Measurements from ENCODE around the gene ADRA2C. TPM values are rescaled to one million over a fixed set of nuclear protein-coding genes. Genes with fewer than 3 reads are reported as not detected.

The ADRA2C gene
- total RNA-seq, 2 experiments from 2014 or later = 0.21 TPM; not detected in 1

DNA sequence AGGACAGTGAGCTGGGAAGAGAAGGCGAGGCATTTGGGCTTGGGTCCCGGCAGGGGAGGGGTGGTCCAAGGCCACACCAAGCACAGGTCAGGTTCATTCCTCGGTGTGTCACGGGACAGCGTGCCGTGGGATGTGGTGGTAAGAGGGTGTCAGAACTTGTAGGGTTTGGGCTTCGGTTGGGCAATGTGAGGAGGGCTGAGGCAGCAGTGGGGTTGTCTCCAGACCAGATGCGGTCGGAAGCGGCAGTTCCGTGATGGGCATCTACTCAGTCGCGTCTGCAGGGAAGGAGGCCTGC lies 22.1 kb downstream of the ADRA2C start:
- no peak overlapping the region for H3K4me3 ChIP-seq (ENCODE audit: low read depth, low read length, poor library complexity, severe bottlenecking)
- ChIA-PET CTCF (ENCODE audit: unreplicated experiment) (no interaction called here), POLR2A (no interaction called here)
- no peak for DNase-seq (ENCODE audit: low spot score)
- no peaks in the 10 kb centered on the region for H3K9me2 ChIP-seq (ENCODE audit: insufficient read depth, low read length)
- no TSS peak for BruUV-seq (replicated peaks)
- TF ChIP-seq, protein P1, sequence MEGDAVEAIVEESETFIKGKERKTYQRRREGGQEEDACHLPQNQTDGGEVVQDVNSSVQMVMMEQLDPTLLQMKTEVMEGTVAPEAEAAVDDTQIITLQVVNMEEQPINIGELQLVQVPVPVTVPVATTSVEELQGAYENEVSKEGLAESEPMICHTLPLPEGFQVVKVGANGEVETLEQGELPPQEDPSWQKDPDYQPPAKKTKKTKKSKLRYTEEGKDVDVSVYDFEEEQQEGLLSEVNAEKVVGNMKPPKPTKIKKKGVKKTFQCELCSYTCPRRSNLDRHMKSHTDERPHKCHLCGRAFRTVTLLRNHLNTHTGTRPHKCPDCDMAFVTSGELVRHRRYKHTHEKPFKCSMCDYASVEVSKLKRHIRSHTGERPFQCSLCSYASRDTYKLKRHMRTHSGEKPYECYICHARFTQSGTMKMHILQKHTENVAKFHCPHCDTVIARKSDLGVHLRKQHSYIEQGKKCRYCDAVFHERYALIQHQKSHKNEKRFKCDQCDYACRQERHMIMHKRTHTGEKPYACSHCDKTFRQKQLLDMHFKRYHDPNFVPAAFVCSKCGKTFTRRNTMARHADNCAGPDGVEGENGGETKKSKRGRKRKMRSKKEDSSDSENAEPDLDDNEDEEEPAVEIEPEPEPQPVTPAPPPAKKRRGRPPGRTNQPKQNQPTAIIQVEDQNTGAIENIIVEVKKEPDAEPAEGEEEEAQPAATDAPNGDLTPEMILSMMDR (conservative IDR thresholded peaks at IDR 0.05; ENCODE audit: low read length) = no peak
- TF ChIP-seq EZH2phosphoT487 (IDR thresholded peaks at IDR 0.05; ENCODE audit: borderline replicate concordance, low read depth, low read length) = no peak
- no peaks in the 10 kb centered on the region for H3K36me3 ChIP-seq (ENCODE audit: insufficient read depth, low read length)
- H3K27ac ChIP-seq (ENCODE audit: low read depth, low read length, poor library complexity, severe bottlenecking) = no peak overlapping the region
- no peak overlapping the region for H2AFZ ChIP-seq (ENCODE audit: low read length)
- intact Hi-C loops (cut with micrococcal nuclease; ENCODE audit: unreplicated experiment) = no loop called here
- H3K4me1 ChIP-seq (ENCODE audit: insufficient read depth, low read length, poor library complexity, severe bottlenecking) = no peaks in the 10 kb centered on the region
- H4K20me1 ChIP-seq (ENCODE audit: insufficient read depth, low read length) = no peaks in the 10 kb centered on the region
- H3K79me2 ChIP-seq (ENCODE audit: insufficient read depth, low read depth, low read length) = no peaks in the 10 kb centered on the region
- H3K9me3 ChIP-seq (ENCODE audit: low read length) = no peaks in the 10 kb centered on the region
- no peak overlapping the region for H3K4me2 ChIP-seq (ENCODE audit: low read length)

DNA sequence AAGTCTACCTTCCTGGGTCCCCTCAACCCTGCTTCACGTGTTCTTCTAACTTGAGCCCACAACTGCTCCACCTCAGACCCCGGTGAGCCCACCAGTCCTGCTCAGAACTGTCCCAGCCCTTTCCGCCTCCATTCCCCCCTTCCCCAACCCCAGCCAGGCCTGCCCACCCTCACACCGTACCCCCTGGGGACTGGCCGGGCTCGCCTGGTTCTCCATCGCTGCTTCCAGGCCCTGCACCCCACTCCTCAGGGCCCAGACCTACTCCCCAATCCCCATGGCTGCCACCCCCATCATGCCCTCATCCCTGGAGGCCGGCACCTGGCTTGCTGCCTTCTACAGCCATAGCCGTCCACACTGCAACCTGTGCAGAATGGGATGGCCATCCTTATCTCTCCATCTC lies 23.4 kb downstream of the ADRA2C start:
- no peak for DNase-seq (ENCODE audit: low spot score)
- no peak overlapping the region for H3K4me3 ChIP-seq (ENCODE audit: low read depth, low read length, poor library complexity, severe bottlenecking)
- no peaks in the 10 kb centered on the region for H3K9me2 ChIP-seq (ENCODE audit: insufficient read depth, low read length)
- H3K4me1 ChIP-seq (ENCODE audit: insufficient read depth, low read length, poor library complexity, severe bottlenecking) = no peaks in the 10 kb centered on the region
- BruUV-seq (replicated peaks) = no TSS peak
- no peak overlapping the region for H2AFZ ChIP-seq (ENCODE audit: low read length)
- H3K36me3 ChIP-seq (ENCODE audit: insufficient read depth, low read length) = no peaks in the 10 kb centered on the region
- CTCF ChIA-PET (ENCODE audit: unreplicated experiment) = no interaction called here
- H3K9me3 ChIP-seq (ENCODE audit: low read length) = no peaks in the 10 kb centered on the region
- no peaks in the 10 kb centered on the region for H3K79me2 ChIP-seq (ENCODE audit: insufficient read depth, low read depth, low read length)
- H3K4me2 ChIP-seq (ENCODE audit: low read length) = no peak overlapping the region
- no peaks in the 10 kb centered on the region for H4K20me1 ChIP-seq (ENCODE audit: insufficient read depth, low read length)
- no peak overlapping the region for H3K27ac ChIP-seq (ENCODE audit: low read depth, low read length, poor library complexity, severe bottlenecking)
- TF ChIP-seq EZH2phosphoT487 (IDR thresholded peaks at IDR 0.05; ENCODE audit: borderline replicate concordance, low read depth, low read length) = no peak
- TF ChIP-seq, protein P1 (conservative IDR thresholded peaks at IDR 0.05; ENCODE audit: low read length) = no peak
- POLR2A ChIA-PET = no interaction called here
- intact Hi-C loops (cut with micrococcal nuclease; ENCODE audit: unreplicated experiment) = no loop called here

DNA sequence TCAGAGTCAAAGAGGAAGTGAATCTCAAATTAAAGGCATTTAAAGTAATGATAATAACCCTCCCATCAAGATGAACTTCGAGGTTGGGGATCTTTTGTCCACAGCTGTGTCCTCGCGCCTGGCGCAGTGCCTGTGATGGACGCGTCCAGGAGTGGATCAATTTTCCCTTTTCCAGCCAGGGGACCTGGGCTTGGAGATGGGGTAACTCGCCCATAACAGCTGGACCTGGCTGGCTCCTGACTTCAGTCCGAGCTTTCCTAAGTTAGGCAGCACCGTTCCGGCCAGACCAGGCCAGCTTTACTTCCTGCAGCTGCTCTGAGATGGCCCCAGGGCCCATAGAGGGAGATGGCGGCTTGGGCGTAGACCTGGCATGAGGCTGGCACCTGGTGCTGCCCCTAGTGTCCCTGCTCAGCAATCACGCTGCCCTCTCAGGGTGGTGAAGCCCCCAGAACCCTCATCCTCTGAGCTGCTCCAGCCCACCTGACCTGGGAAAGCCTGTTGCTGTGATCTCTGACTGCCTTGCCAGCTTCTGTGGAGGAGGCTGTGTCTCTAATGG lies 23.9 kb downstream of the ADRA2C start:
- no TSS peak for BruUV-seq (replicated peaks)
- no peaks in the 10 kb centered on the region for H3K79me2 ChIP-seq (ENCODE audit: insufficient read depth, low read depth, low read length)
- no peaks in the 10 kb centered on the region for H4K20me1 ChIP-seq (ENCODE audit: insufficient read depth, low read length)
- H3K4me1 ChIP-seq (ENCODE audit: insufficient read depth, low read length, poor library complexity, severe bottlenecking) = no peaks in the 10 kb centered on the region
- H3K4me2 ChIP-seq (ENCODE audit: low read length) = no peak overlapping the region
- POLR2A ChIA-PET = no interaction called here
- no peak for DNase-seq (ENCODE audit: low spot score)
- no peaks in the 10 kb centered on the region for H3K36me3 ChIP-seq (ENCODE audit: insufficient read depth, low read length)
- CTCF ChIA-PET (ENCODE audit: unreplicated experiment) = no interaction called here
- H3K4me3 ChIP-seq (ENCODE audit: low read depth, low read length, poor library complexity, severe bottlenecking) = no peak overlapping the region
- intact Hi-C loops (cut with micrococcal nuclease; ENCODE audit: unreplicated experiment) = loop anchor here (10.0 kb wide), 1 partner anchor 95 kb away; no protein-coding TSS in a partner anchor
- no peak overlapping the region for H3K27ac ChIP-seq (ENCODE audit: low read depth, low read length, poor library complexity, severe bottlenecking)
- no peak overlapping the region for H2AFZ ChIP-seq (ENCODE audit: low read length)
- no peaks in the 10 kb centered on the region for H3K9me2 ChIP-seq (ENCODE audit: insufficient read depth, low read length)
- H3K9me3 ChIP-seq (ENCODE audit: low read length) = no peaks in the 10 kb centered on the region
- TF ChIP-seq, protein P1 (conservative IDR thresholded peaks at IDR 0.05; ENCODE audit: low read length) = no peak
- TF ChIP-seq EZH2phosphoT487 (IDR thresholded peaks at IDR 0.05; ENCODE audit: borderline replicate concordance, low read depth, low read length) = no peak

Measured in OCI-LY7 (cell line).